Neural progenitor cell (in vitro differentiated cells): Measurements from ENCODE around the gene MPRIP. TPM values are rescaled to one million over a fixed set of nuclear protein-coding genes. Genes with fewer than 3 reads are reported as not detected.
A peak's percentile ranks its signal among the peaks of the same experiment; 100 is the strongest.

ENCODE experiments used
- DNase-seq: peaks from one replicate; pipeline ENCODE4 v3.0.0-alpha.2; 2016; ENCODE audit warnings: low spot score
- H2AFZ ChIP-seq: fragments of 200-600 bp; sonication (generic); replicated peaks from 2 replicates; pipeline ENCODE4 v1.6.1; 2016; ENCODE audit warnings: antibody characterized with exemption
- H3F3A ChIP-seq: fragments of 200-600 bp; sonication (generic); 2 replicates; pipeline ENCODE4 v1.6.1; 2016; ENCODE audit warnings: antibody characterized with exemption, low read depth
- H3K27ac ChIP-seq: fragments of 200-600 bp; sonication (generic); 2 replicates; pipeline ENCODE4 v1.5.1; 2016; ENCODE audit warnings: mild to moderate bottlenecking
- H3K27me3 ChIP-seq: fragments of 200-600 bp; sonication (generic); 2 replicates; pipeline ENCODE4 v1.6.1; 2016; ENCODE audit warnings: mild to moderate bottlenecking, moderate library complexity
- H3K36me3 ChIP-seq: fragments of 200-600 bp; sonication (generic); 2 replicates; pipeline ENCODE4 v1.5.1; 2016
- H3K4me1 ChIP-seq: fragments of 200-600 bp; sonication (generic); 2 replicates; pipeline ENCODE4 v1.6.1; 2016; ENCODE audit warnings: mixed run types
- H3K4me2 ChIP-seq: fragments of 200-600 bp; sonication (generic); 2 replicates; pipeline ENCODE4 v1.6.1; 2016
- H3K4me3 ChIP-seq: fragments of 200-600 bp; sonication (generic); 2 replicates; pipeline ENCODE4 v1.5.1; 2016
- H3K79me2 ChIP-seq: fragments of 200-600 bp; sonication (generic); 2 replicates; pipeline ENCODE4 v1.6.1; 2016; ENCODE audit warnings: low read depth
- H3K9ac ChIP-seq: fragments of 200-600 bp; sonication (generic); 2 replicates; pipeline ENCODE4 v1.6.1; 2016
- H3K9me3 ChIP-seq: fragments of 200-600 bp; sonication (generic); 2 replicates; pipeline ENCODE4 v1.5.1; 2016; ENCODE audit warnings: low read depth
- H4K20me1 ChIP-seq: fragments of 200-600 bp; sonication (generic); 2 replicates; pipeline ENCODE4 v1.6.1; 2016; ENCODE audit warnings: low read depth
- H3K27ac Mint-ChIP-seq: 3 replicates; pipeline ENCODE4 v1.8.0; 2021; ENCODE audit warnings: mixed read lengths
- H3K27me3 Mint-ChIP-seq: 2 replicates; pipeline ENCODE4 v1.8.0; 2022; ENCODE audit warnings: low read depth, mild to moderate bottlenecking, inconsistent platforms, moderate library complexity, mixed read lengths; ENCODE audit not compliant: insufficient read depth
- H3K36me3 Mint-ChIP-seq: 3 replicates; pipeline ENCODE4 v1.8.0; 2021; ENCODE audit warnings: mixed read lengths
- H3K4me1 Mint-ChIP-seq: 3 replicates; pipeline ENCODE4 v1.8.0; 2021; ENCODE audit warnings: mixed read lengths
- H3K4me3 Mint-ChIP-seq: 3 replicates; pipeline ENCODE4 v1.8.0; 2021; ENCODE audit warnings: mild to moderate bottlenecking, moderate library complexity, mixed read lengths
- H3K9me3 Mint-ChIP-seq: 3 replicates; pipeline ENCODE4 v1.8.0; 2020; ENCODE audit warnings: mixed read lengths
- CTCF ChIP-seq: fragments of 200-600 bp; sonication (generic); IDR thresholded peaks from 2 replicates; pipeline ENCODE4 v1.5.1; 2017; ENCODE audit warnings: antibody characterized with exemption, mild to moderate bottlenecking
- EZH2 ChIP-seq: fragments of 200-600 bp; sonication (generic); IDR thresholded peaks from 2 replicates; pipeline ENCODE4 v1.6.1; 2017; ENCODE audit warnings: antibody characterized with exemption, mild to moderate bottlenecking, moderate library complexity
- EZH2phosphoT487 ChIP-seq: fragments of 200-600 bp; sonication (generic); IDR thresholded peaks from 2 replicates; pipeline ENCODE4 v1.6.1; 2017; ENCODE audit warnings: antibody characterized with exemption
- total RNA-seq: library from RNA; depleted of rRNA; stranded (reverse); fragments of >200 nt; gene quantifications from 2 replicates; pipeline ENCODE4 v1.2.3, GENCODE V29; 2015; ENCODE audit warnings: low replicate concordance

Gene MPRIP
- total RNA-seq, 1 donor from 2014 or later = 42.1 TPM

DNA sequence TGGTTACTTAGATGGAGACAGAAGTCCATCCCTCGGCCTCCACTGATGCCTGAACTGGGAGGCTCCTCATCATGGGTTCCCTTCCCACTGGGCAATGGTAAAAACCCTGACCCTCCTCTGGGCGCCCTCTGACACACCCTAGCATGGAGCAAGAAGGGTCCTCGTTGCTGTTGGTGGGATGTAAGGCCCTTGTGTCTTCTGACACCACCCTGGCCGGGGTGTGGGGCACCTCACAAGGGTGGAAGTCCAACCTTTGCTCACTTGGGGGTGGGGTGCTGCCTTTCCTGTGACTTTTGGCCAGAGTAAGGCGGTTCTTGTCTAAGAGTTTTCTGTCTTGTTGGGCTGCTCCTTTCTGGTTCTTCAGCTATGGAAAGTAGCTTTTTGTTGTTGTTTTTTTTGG, 28.7 kb downstream of the MPRIP start:
- H3K79me2 ChIP-seq = peaks cover 69% of the 10 kb centered on the region
- no peaks in the 10 kb centered on the region for H3K36me3 ChIP-seq
- H3K36me3 Mint-ChIP-seq = peaks cover 23% of the 10 kb centered on the region
- H2AFZ ChIP-seq = no peak overlapping the region
- H3K27ac Mint-ChIP-seq = no peak overlapping the region
- H3K27me3 ChIP-seq = no peaks in the 10 kb centered on the region
- H3K9me3 ChIP-seq = peaks cover 2% of the 10 kb centered on the region
- H3F3A ChIP-seq = no peaks in the 10 kb centered on the region
- DNase-seq = no peak
- H3K4me1 Mint-ChIP-seq = peaks cover 12% of the 10 kb centered on the region
- H4K20me1 ChIP-seq = peaks cover 42% of the 10 kb centered on the region
- no peak overlapping the region for H3K4me2 ChIP-seq
- no peak overlapping the region for H3K9ac ChIP-seq
- H3K4me3 Mint-ChIP-seq = no peak overlapping the region
- H3K27me3 Mint-ChIP-seq = peaks cover 2% of the 10 kb centered on the region
- no peak for TF ChIP-seq EZH2
- TF ChIP-seq CTCF = no peak
- no peak for TF ChIP-seq EZH2phosphoT487
- H3K27ac ChIP-seq = no peak overlapping the region
- peaks cover 9% of the 10 kb centered on the region for H3K9me3 Mint-ChIP-seq
- H3K4me1 ChIP-seq = no peaks in the 10 kb centered on the region
- H3K4me3 ChIP-seq = no peak overlapping the region

- Histone ChIP-seq H3K9ac (no peak overlapping the region), H3K4me3 (no peak overlapping the region), H3K9me3 (peaks cover 2% of the 10 kb centered on the region), H3K27ac (no peak overlapping the region), H3K4me2 (no peak overlapping the region), H4K20me1 (peaks cover 50% of the 10 kb centered on the region), H3F3A (no peaks in the 10 kb centered on the region), H3K4me1 (no peaks in the 10 kb centered on the region), H3K36me3 (no peaks in the 10 kb centered on the region), H3K79me2 (peaks cover 63% of the 10 kb centered on the region), H3K27me3 (no peaks in the 10 kb centered on the region), H2AFZ (no peak overlapping the region)
- H3K9me3 Mint-ChIP-seq = peaks cover 9% of the 10 kb centered on the region
- peak overlapping the region; percentile 57 for H3K27ac Mint-ChIP-seq
- no peak for DNase-seq
- H3K36me3 Mint-ChIP-seq = peaks cover 24% of the 10 kb centered on the region
- peaks cover 2% of the 10 kb centered on the region for H3K27me3 Mint-ChIP-seq
- H3K4me3 Mint-ChIP-seq = no peak overlapping the region
- TF ChIP-seq EZH2 (no peak), CTCF (no peak), EZH2phosphoT487 (no peak)
- H3K4me1 Mint-ChIP-seq = peaks cover 15% of the 10 kb centered on the region
Observed at GRCh38 chr17:17071531-17072360, 29.5 kb downstream of the MPRIP start.

DNA sequence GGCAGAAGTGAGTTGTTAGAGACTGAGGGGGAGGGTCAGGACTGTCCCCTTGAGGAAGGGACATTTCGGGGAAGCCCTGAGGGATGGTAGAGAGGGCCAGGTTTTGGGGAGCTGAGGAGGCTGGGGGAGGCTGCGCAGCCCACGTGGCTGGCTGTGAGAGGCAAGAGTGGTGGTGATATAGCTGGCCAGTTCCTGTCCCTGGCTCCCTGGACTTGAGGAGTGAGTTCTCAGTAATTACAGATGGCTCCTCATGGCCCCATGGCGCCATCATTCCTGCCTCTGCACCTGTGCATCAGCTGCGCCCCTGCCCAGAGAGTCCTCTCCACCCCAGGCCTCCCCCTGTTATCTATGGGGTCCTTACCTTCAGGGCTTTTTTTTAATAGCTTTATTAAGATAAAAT, 30.3 kb downstream of the MPRIP start:
- Histone ChIP-seq H3F3A (no peaks in the 10 kb centered on the region), H2AFZ (no peak overlapping the region), H3K4me2 (no peak overlapping the region), H3K9me3 (peaks cover 2% of the 10 kb centered on the region), H3K27me3 (no peaks in the 10 kb centered on the region), H3K27ac (no peak overlapping the region), H3K4me3 (no peak overlapping the region), H3K36me3 (no peaks in the 10 kb centered on the region), H3K4me1 (no peaks in the 10 kb centered on the region), H3K79me2 (peaks cover 55% of the 10 kb centered on the region), H3K9ac (no peak overlapping the region), H4K20me1 (peaks cover 58% of the 10 kb centered on the region)
- Mint-ChIP-seq H3K9me3 (peaks cover 9% of the 10 kb centered on the region), H3K4me3 (no peak overlapping the region), H3K27ac (peak overlapping the region; percentile 75), H3K4me1 (peaks cover 15% of the 10 kb centered on the region), H3K36me3 (peaks cover 24% of the 10 kb centered on the region), H3K27me3 (peaks cover 2% of the 10 kb centered on the region)
- no peak for DNase-seq
- no peak for TF ChIP-seq EZH2phosphoT487
- TF ChIP-seq CTCF = no peak
- no peak for TF ChIP-seq EZH2
